ENCODE results near the gene PBXIP1. TPM values are rescaled to one million over a fixed set of nuclear protein-coding genes. Genes with fewer than 3 reads are reported as not detected.

PBXIP1 gene
- polyA plus RNA-seq, 1 donor (not counting 4 experiments of a cell fraction or from before 2014, with no cell fraction given): 15.6 TPM

DNA sequence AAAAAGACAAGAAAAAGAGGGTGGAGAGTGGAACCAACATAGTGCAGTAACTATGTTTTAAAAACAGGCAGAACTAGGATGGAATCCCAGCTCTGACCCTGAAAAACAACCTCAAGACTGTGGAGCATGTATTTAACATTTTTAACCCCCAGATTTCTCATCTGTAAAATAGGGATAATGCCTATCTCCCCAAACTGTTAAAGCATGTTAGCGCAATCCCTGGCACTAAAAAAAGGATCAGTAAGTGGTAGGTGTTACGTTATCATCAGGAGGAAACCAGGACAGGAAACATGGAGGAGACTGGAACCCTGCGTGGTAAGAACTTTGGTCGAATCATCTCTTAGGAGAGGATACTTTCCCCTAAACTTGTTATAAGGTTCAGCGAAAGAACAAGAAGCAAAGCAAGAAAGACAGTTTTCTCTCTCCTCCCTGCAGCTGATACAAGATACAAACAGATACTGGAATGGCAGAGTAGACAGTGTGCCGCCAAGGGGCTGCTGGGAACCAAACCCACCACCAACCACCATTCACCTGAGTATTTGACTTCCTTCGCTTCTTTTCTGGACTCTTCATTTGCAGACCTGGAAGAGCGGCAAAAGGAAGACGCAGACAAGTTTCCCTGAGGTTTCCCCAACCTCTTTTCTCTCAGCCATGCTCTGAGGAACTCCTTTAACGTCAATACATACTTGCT lies 4.7 kb upstream of the PBXIP1 start:
- FAIRE-seq (no peak), DNase-seq (ENCODE audit: low read depth, low spot score) (no peak)
- no peaks in the 10 kb centered on the region for H3K27me3 ChIP-seq (ENCODE audit: control insufficient read depth, extremely low read depth, insufficient read depth, low read length)
- peaks cover 37% of the 10 kb centered on the region for H3K4me1 ChIP-seq (ENCODE audit: control insufficient read depth, extremely low read depth, insufficient read depth, low read length)
- peak overlapping the region; percentile 87 for H3K9ac ChIP-seq (ENCODE audit: control insufficient read depth, extremely low read depth, insufficient read depth, low read length)
- no peaks in the 10 kb centered on the region for H3K9me3 ChIP-seq (ENCODE audit: control insufficient read depth, low read depth, low read length)
- H3K4me3 ChIP-seq (ENCODE audit: control insufficient read depth in 2 of 3, extremely low read depth in 1 of 3, insufficient read depth in 2 of 3, low read depth in 1 of 3, low read length in 3 of 3): peak overlapping the region; percentile 62 to 96 (median 90)
- peak overlapping the region; percentile 100 for H3K4me2 ChIP-seq (ENCODE audit: control insufficient read depth, extremely low read depth, insufficient read depth, low read depth, low read length)
- H4K20me1 ChIP-seq (ENCODE audit: control insufficient read depth, extremely low read depth, insufficient read depth, low read length): no peaks in the 10 kb centered on the region
- H2AFZ ChIP-seq (ENCODE audit: control insufficient read depth, low read length): peak overlapping the region; percentile 49
- peaks cover 22 to 37% of the 10 kb centered on the region in 2 experiments for H3K36me3 ChIP-seq (ENCODE audit: control insufficient read depth in 2 of 2, extremely low read depth in 1 of 2, insufficient read depth in 2 of 2, low read length in 2 of 2)
- peaks cover 24% of the 10 kb centered on the region for H3K79me2 ChIP-seq (ENCODE audit: control insufficient read depth, insufficient read depth, low read length)
- H3K27ac ChIP-seq (ENCODE audit: control insufficient read depth, insufficient read depth, low read length): peak overlapping the region; percentile 81
- no peak for TF ChIP-seq EZH2 (IDR thresholded peaks at IDR 0.05; ENCODE audit: low read length)
- TF ChIP-seq, protein P1, sequence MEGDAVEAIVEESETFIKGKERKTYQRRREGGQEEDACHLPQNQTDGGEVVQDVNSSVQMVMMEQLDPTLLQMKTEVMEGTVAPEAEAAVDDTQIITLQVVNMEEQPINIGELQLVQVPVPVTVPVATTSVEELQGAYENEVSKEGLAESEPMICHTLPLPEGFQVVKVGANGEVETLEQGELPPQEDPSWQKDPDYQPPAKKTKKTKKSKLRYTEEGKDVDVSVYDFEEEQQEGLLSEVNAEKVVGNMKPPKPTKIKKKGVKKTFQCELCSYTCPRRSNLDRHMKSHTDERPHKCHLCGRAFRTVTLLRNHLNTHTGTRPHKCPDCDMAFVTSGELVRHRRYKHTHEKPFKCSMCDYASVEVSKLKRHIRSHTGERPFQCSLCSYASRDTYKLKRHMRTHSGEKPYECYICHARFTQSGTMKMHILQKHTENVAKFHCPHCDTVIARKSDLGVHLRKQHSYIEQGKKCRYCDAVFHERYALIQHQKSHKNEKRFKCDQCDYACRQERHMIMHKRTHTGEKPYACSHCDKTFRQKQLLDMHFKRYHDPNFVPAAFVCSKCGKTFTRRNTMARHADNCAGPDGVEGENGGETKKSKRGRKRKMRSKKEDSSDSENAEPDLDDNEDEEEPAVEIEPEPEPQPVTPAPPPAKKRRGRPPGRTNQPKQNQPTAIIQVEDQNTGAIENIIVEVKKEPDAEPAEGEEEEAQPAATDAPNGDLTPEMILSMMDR (optimal IDR thresholded peaks at IDR 0.05 in 1 of 3, IDR thresholded peaks at IDR 0.05 in 1 of 3, conservative IDR thresholded peaks at IDR 0.05 in 1 of 3; ENCODE audit: extremely low read depth in 1 of 3, insufficient read depth in 2 of 3, low read length in 3 of 3): no peak
- no peaks in the 10 kb centered on the region for H3K9me1 ChIP-seq (ENCODE audit: control insufficient read depth, extremely low read depth, insufficient read depth, low read length)
- dilution Hi-C loops (cut with MboI; ENCODE audit: extremely low pct_ligation_motif_present, low sequenced_read_pairs): no loop called here

GRCh38 chr1:154959426-154959780 lies 3.5 kb upstream of the PBXIP1 start:
- Histone ChIP-seq H3K27ac (ENCODE audit: control insufficient read depth, insufficient read depth, low read length) (no peak overlapping the region), H3K27me3 (ENCODE audit: control insufficient read depth, extremely low read depth, insufficient read depth, low read length) (no peaks in the 10 kb centered on the region), H3K9ac (ENCODE audit: control insufficient read depth, extremely low read depth, insufficient read depth, low read length) (no peak overlapping the region), H3K4me3 (ENCODE audit: control insufficient read depth in 2 of 3, extremely low read depth in 1 of 3, insufficient read depth in 2 of 3, low read depth in 1 of 3, low read length in 3 of 3) (no peak overlapping the region), H3K9me1 (ENCODE audit: control insufficient read depth, extremely low read depth, insufficient read depth, low read length) (no peaks in the 10 kb centered on the region), H3K4me2 (ENCODE audit: control insufficient read depth, extremely low read depth, insufficient read depth, low read depth, low read length) (no peak overlapping the region), H3K4me1 (ENCODE audit: control insufficient read depth, extremely low read depth, insufficient read depth, low read length) (peaks cover 40% of the 10 kb centered on the region), H3K79me2 (ENCODE audit: control insufficient read depth, insufficient read depth, low read length) (peaks cover 18% of the 10 kb centered on the region), H2AFZ (ENCODE audit: control insufficient read depth, low read length) (no peak overlapping the region), H3K9me3 (ENCODE audit: control insufficient read depth, low read depth, low read length) (no peaks in the 10 kb centered on the region), H3K36me3 (ENCODE audit: control insufficient read depth in 2 of 2, extremely low read depth in 1 of 2, insufficient read depth in 2 of 2, low read length in 2 of 2) (peaks cover 13 to 27% of the 10 kb centered on the region in 2 experiments), H4K20me1 (ENCODE audit: control insufficient read depth, extremely low read depth, insufficient read depth, low read length) (no peaks in the 10 kb centered on the region)
- FAIRE-seq (no peak), DNase-seq (ENCODE audit: low read depth, low spot score) (no peak)
- no peak for TF ChIP-seq EZH2 (IDR thresholded peaks at IDR 0.05; ENCODE audit: low read length)
- TF ChIP-seq, protein P1 (optimal IDR thresholded peaks at IDR 0.05 in 1 of 3, IDR thresholded peaks at IDR 0.05 in 1 of 3, conservative IDR thresholded peaks at IDR 0.05 in 1 of 3; ENCODE audit: extremely low read depth in 1 of 3, insufficient read depth in 2 of 3, low read length in 3 of 3): no peak
- dilution Hi-C loops (cut with MboI; ENCODE audit: extremely low pct_ligation_motif_present, low sequenced_read_pairs): no loop called here
